NCI-H82 treated with DMSO at 0.1 percent for 48 hours (cell line): ENCODE data around the gene PNMT.
"Not testable (repeated sequence)": the region's sequence is repeated elsewhere in the genome, so short reads cannot be mapped to it uniquely, and the experiment has no call there.

Experiments used
- DNase-seq: peaks from one replicate; lab custom pipeline; 2025; ENCODE audit not compliant: unreplicated experiment; lab: John Stamatoyannopoulos, UW

The PNMT gene

DNA sequence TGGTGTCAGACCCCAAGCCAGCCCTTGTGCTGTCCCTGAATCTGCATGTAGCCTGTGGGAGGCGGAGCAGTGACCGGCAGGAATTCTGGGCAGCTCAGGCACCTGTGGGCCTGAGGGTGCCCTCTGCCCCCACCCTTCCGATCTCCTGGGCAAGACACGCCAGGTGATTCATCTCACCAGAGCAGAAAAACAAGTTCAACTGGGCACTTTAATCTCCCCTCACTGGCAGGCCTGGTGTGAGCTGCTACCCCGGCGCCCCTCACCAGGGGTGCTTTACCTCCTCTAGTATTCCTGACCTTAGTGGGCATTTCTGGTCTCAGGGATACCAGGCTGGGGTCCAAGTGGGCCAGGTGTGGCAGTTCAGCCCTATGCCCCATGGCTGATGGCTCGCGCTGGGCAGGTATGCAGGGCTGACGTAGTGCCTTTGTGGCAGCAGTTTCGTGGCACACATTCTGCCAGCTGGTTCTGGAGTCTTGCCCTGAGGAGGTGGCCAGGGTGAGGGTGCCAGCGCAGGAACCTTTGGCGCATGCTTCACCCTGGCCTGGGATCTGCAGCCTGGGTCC is 37.6 kb downstream of the PNMT start:
- no peak for DNase-seq

DNA sequence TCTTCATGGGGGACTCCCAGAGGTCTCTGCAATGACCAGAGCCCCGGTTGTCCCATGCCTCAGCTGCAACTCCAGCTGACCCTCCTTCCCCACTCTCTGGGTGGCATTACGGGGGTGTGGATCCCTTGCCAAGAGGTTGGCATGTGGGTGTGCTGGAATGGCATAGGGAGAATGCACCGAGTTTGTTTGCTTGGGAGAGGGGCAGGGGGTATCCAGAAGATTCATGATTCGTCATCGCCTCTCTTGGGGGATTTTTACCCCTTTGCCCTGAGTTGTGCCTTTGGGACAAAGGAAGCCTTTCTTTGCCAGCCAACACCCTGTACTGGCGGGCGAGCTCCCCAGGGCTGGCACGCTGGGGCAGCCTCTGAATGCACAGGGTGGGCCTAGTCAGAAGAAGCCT is 38.1 kb downstream of the PNMT start:
- DNase-seq, result no peak

DNA sequence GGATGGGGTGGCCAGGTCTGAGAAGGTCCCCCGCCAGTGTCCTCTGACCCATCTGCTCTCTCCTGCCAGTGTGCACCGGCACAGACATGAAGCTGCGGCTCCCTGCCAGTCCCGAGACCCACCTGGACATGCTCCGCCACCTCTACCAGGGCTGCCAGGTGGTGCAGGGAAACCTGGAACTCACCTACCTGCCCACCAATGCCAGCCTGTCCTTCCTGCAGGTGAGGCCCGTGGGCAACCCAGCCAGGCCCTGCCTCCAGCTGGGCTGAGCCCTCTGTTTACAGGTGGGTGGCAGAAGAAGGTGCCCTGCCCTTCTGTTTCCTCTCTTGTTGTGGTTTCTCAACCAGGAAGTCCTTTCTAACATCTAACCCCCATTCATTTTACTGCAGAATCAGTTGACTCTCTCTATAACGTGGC is 38.7 kb downstream of the PNMT start:
- DNase-seq, result no peak

DNA sequence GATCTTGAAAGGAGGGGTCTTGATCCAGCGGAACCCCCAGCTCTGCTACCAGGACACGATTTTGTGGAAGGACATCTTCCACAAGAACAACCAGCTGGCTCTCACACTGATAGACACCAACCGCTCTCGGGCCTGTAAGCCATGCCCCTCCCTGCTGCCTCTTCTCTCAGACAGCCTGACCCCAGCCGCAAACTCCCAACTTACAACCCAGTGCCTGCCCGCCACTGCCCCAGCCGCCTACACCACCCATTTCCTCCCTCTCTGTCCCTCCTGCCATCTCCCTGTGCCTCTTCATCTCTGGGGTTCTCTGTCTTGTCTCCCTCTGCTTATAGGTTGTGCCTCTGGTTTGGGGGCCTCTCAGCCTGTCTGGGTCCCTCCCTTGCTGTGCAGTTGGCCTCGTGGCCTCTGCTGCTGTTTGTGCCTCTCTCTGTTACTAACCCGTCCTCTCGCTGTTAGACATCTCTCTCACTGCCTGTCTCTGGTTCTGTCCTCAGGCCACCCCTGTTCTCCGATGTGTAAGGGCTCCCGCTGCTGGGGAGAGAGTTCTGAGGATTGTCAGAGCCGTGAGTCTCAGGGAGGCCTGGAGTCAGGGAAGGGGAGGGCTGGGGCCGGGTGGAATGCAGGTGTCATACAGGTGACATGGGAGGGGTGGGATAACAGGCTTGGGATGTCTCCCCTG is 41.2 kb downstream of the PNMT start:
- no peak for DNase-seq

DNA sequence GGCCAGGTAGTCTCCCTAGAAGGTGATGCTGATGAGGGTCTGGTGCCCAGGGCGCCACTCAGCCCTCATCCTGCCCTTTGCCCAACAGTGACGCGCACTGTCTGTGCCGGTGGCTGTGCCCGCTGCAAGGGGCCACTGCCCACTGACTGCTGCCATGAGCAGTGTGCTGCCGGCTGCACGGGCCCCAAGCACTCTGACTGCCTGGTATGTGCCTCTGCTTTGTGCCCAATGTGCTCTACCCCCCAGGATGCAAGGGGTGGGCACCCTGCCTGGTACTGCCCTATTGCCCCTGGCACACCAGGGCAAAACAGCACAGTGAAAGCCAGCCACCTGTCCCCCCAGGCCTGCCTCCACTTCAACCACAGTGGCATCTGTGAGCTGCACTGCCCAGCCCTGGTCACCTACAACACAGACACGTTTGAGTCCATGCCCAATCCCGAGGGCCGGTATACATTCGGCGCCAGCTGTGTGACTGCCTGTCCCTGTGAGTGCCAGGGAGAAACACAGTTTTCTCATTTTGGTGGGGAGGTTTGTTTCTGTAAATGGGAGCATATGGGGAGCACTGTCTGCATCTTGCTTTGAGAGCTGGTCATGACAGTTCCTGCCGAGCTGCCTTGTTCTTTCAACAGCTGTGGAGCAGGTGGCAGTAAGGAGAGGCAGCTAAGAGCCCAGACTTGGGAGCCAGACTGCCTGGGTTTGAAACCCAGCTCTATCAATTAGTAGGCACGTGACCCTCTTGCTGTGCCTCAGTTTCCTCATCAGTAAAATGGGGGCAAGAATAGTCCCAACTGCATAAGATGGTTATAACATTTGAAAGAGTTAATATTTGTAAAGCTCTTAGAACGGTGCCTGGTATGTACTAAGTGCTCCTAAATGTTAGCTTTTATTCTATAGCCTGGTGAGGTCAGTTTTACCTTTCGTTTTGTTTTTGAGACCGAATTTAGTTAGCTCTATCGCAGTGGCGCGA is 42.0 kb downstream of the PNMT start:
- no peak for DNase-seq

DNA sequence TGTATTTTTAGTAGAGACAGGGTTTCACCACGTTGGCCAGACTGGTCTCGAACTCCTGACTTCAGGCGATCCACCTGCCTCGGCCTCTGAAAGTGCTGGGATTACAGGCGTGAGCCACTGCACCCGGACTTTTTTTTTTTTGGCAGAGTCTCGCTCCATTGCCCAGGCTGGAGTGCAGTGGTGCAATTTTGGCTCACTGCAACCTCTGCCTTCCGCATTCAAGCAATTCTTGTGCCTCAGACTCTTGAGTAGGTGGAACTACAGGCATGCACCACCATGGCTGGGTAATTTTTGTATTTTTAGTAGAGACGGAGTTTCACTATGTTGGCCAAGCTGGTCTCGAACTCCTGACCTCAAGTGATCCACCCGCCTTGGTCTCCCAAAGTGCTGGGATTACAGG is 42.8 kb downstream of the PNMT start:
- DNase-seq, result not testable (repeated sequence)

DNA sequence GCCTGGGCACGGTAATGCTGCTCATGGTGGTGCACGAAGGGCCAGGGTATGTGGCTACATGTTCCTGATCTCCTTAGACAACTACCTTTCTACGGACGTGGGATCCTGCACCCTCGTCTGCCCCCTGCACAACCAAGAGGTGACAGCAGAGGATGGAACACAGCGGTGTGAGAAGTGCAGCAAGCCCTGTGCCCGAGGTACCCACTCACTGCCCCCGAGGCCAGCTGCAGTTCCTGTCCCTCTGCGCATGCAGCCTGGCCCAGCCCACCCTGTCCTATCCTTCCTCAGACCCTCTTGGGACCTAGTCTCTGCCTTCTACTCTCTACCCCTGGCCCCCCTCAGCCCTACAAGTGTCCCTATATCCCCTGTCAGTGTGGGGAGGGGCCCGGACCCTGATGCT is 43.6 kb downstream of the PNMT start:
- DNase-seq, result no peak

DNA sequence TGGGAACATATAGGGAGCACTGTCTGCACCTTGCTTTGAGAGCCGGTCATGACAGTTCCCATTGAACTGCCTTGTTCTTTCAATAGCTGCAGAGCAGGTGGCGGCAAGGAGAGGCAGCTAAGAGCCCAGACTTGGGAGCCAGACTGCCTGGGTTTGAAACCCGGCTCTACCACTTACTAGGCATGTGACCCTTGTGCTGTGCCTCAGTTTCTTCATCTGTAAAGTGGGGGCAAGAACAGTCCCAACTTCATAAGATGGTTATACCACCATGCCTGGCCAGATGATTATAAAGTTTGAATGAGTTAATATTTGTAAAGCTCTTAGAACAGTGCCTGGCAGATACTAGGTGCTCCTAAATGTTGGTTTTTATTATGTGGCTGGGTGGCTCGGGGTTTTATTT is 46.0 kb downstream of the PNMT start:
- DNase-seq, result no peak

DNA sequence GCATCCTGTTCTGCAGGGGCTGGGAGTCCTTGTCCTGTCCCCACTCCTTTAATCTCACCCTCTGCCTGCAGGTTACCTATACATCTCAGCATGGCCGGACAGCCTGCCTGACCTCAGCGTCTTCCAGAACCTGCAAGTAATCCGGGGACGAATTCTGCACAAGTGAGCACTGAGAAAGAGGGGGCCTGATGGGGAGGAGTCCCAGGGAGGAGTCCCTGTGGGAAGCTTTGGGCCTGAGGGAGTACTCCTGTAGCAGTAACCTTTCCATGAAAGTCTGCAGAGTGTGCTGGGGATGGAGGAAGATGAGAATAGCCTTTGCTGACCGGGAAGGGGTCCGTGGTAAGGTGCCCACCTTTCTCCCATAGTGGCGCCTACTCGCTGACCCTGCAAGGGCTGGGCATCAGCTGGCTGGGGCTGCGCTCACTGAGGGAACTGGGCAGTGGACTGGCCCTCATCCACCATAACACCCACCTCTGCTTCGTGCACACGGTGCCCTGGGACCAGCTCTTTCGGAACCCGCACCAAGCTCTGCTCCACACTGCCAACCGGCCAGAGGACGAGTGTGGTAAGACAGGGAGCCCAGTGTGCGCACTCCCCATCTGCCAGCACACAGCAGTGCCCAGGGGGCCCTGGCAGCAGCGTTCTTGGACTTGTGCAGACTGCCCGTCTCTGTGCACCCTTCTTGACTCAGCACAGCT is 47.3 kb downstream of the PNMT start:
- no peak for DNase-seq

DNA sequence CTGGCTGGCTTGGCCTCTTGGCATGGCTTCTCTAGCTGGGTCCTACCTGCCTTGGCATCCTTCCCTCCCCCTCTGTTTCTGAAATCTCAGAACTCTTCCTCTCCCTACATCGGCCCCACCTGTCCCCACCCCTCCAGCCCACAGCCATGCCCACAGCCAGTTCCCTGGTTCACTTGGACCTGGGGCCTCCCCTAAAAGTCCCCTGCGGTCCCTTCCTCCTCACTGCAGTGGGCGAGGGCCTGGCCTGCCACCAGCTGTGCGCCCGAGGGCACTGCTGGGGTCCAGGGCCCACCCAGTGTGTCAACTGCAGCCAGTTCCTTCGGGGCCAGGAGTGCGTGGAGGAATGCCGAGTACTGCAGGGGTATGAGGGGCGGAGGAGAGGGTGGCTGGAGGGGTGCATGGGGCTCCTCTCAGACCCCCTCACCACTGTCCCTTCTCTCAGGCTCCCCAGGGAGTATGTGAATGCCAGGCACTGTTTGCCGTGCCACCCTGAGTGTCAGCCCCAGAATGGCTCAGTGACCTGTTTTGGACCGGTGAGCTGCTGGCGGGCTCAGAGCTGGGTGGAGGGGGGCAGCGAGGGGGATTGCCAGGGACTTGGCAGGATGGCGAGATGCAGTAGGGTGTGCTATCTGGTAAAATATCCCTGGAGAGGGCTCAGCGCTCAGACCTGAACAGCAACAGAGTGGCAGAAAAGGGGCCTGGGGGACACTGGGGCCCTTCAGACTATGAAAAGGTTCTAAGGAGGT is 48.0 kb downstream of the PNMT start:
- DNase-seq, result no peak

DNA sequence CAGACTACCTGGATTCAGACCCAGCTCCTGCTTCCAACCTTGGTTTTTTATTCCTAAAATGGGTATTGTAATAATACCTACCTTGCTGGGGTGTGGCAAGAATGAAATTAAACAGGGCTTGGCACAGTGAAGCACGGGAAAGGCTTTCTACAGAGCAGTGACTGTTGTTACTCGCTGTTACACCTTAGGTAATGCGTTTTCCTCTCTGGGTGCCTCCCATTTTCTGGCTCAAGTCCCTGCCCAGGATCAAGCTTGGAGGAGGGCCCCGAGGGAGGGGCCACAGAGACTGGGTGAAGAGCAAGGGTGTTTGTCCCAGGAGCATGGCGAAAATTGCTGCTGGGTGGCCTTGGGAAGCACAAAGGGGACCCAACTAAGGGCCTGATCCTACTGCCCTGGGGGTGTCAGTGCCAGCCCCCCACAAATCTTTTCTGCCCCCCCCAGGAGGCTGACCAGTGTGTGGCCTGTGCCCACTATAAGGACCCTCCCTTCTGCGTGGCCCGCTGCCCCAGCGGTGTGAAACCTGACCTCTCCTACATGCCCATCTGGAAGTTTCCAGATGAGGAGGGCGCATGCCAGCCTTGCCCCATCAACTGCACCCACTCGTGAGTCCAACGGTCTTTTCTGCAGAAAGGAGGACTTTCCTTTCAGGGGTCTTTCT is 48.8 kb downstream of the PNMT start:
- DNase-seq, result no peak

DNA sequence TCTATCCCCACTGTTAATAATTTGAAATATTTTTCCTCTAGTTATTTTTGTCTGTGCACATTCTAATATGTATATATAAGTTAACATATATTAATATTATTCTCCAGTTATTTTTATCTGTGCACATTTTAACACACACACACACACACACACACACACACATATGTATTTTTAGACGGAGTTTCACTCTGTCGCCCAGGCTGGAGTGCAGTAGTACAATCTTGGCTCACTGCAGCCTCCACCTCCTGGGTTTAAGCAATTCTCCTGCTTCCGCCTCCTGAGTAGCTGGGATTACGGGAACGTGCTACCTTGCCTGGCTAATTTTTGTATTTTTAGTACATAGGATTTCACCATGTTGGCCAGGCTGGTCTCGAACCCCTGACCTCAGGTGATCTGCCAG is 49.4 kb downstream of the PNMT start:
- no peak for DNase-seq

DNA sequence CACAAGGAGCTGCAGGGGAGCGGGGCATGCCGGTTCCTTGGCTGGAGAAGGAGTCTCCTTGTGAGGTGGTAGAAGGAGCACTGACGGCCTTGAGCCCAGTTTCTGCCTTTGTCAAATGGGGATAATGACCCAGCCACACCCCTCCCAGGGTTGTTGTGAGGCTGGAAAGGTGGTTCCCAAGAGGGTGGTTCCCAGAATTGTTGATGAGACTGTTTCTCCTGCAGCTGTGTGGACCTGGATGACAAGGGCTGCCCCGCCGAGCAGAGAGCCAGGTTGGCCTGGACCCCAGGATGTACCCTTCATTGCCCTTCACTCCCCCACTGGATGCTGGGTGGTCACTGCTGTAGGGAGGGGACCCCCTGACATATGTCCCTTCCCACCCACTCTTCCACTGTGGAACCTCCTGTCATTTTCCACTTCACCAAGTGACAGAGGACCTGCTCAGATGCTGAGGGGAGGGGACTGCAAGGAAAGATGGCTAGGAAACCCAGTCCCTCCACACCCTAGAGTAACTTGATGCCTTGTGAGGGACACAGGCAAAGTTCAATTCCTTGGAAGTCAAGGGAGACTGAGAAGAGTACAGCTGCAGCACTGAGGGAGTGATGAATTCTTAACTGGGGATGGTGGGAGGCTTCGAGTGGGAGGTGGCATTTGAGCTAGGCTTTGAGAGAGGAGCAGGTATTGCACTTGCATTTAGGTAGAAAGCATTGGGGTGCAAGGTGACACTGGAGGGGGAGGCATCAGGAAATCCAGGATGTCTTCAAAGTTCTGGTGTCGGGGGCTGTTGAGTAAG is 51.5 kb downstream of the PNMT start:
- DNase-seq, result no peak
